ENCODE measurements around the gene CIRBP. TPM values are rescaled to one million over a fixed set of nuclear protein-coding genes. Genes with fewer than 3 reads are reported as not detected.

CIRBP gene
- total and polyA plus RNA-seq, 2 of the 13 experiments (the other 11 are each of a cell fraction or from before 2014, with no cell fraction given) = 133 to 140 TPM

DNA sequence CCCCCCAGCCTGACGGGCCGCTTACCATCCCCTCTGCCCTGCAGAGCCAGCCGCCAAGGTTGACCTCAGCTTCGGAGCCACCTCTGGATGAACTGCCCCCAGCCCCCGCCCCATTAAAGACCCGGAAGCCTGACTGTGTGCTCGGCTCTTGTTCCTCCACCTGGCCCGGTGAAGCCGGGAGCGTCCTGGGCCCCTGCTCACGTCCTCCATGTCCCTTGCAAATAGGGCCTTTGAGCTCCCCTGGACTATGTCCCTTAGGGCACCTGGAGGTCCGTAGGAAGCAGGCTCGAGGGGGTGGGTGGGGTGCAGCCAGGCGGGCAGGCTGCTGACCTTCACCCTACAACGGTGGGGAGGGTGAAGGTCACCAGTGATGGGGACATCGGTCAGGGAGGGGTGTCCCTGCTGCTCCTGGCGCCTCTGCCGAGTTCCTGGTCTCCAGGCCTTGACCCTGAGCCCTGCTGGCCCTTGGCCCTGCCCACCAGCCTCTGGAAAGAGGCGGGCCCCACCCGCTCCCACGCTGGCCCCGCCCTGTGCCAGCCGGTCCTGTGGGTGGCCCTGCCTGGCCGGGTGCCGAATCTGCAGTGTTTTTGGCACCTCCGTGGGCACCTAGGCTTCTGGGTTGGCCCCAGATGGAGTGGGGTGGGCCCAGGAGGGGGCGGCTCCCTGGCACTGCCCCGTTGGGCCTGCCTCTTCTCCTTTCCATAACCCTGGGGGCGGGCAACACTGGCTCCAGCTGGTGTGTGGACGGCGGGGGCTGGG is 24.3 kb upstream of the CIRBP start (continued):
- TF ChIP-seq HDAC1 (CRISPR knock-in tag; IDR thresholded peaks at IDR 0.05) = peak; percentile 96
- TF ChIP-seq ZFP82 (CRISPR knock-in tag; IDR thresholded peaks at IDR 0.05; ENCODE audit: borderline replicate concordance) = no peak; the same call in 1 of the 2 replicates
- TF ChIP-seq MYC (CRISPR knock-in tag; IDR thresholded peaks at IDR 0.05; ENCODE audit: borderline replicate concordance) = peak; percentile 81; the same call in 1 of the 2 replicates
- no peak for TF ChIP-seq ZNF251 (CRISPR knock-in tag; IDR thresholded peaks at IDR 0.05)
- peak; percentile 72; the same call in 1 of the 2 replicates for TF ChIP-seq THAP8 (CRISPR knock-in tag; IDR thresholded peaks at IDR 0.05; ENCODE audit: borderline replicate concordance)
- TF ChIP-seq, protein P1, sequence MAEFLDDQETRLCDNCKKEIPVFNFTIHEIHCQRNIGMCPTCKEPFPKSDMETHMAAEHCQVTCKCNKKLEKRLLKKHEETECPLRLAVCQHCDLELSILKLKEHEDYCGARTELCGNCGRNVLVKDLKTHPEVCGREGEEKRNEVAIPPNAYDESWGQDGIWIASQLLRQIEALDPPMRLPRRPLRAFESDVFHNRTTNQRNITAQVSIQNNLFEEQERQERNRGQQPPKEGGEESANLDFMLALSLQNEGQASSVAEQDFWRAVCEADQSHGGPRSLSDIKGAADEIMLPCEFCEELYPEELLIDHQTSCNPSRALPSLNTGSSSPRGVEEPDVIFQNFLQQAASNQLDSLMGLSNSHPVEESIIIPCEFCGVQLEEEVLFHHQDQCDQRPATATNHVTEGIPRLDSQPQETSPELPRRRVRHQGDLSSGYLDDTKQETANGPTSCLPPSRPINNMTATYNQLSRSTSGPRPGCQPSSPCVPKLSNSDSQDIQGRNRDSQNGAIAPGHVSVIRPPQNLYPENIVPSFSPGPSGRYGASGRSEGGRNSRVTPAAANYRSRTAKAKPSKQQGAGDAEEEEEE (CRISPR knock-in tag; IDR thresholded peaks at IDR 0.05; ENCODE audit: borderline replicate concordance) = no peak
- TF ChIP-seq PRDM15 (CRISPR knock-in tag; IDR thresholded peaks at IDR 0.05) = peak; percentile 37; the same call in 1 of the 2 replicates
- 0 out of 2 replicates have a peak, but pooled peaks have one; percentile 62 for TF ChIP-seq TGIF2 (CRISPR knock-in tag; IDR thresholded peaks at IDR 0.05)
- TF ChIP-seq GLI4 (CRISPR knock-in tag; IDR thresholded peaks at IDR 0.05; ENCODE audit: borderline replicate concordance) = no peak
- peak; percentile 40; the same call in 1 of the 2 replicates for TF ChIP-seq ATF1 (CRISPR knock-in tag; IDR thresholded peaks at IDR 0.05)
- peak; percentile 79 for TF ChIP-seq ZNF709 (CRISPR knock-in tag; IDR thresholded peaks at IDR 0.05)
- peak; percentile 92 for TF ChIP-seq NCOR1 (IDR thresholded peaks at IDR 0.05; ENCODE audit: borderline replicate concordance, low read length)
- no peak for TF ChIP-seq ZSCAN22 (CRISPR knock-in tag; IDR thresholded peaks at IDR 0.05)
- TF ChIP-seq FOXK1 (CRISPR knock-in tag; IDR thresholded peaks at IDR 0.05; ENCODE audit: borderline replicate concordance, low read depth) = peak; percentile 87
- TF ChIP-seq, protein P2, sequence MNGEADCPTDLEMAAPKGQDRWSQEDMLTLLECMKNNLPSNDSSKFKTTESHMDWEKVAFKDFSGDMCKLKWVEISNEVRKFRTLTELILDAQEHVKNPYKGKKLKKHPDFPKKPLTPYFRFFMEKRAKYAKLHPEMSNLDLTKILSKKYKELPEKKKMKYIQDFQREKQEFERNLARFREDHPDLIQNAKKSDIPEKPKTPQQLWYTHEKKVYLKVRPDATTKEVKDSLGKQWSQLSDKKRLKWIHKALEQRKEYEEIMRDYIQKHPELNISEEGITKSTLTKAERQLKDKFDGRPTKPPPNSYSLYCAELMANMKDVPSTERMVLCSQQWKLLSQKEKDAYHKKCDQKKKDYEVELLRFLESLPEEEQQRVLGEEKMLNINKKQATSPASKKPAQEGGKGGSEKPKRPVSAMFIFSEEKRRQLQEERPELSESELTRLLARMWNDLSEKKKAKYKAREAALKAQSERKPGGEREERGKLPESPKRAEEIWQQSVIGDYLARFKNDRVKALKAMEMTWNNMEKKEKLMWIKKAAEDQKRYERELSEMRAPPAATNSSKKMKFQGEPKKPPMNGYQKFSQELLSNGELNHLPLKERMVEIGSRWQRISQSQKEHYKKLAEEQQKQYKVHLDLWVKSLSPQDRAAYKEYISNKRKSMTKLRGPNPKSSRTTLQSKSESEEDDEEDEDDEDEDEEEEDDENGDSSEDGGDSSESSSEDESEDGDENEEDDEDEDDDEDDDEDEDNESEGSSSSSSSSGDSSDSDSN (CRISPR knock-in tag; IDR thresholded peaks at IDR 0.05) = peak; percentile 89
- TF ChIP-seq ZNF567 (CRISPR knock-in tag; IDR thresholded peaks at IDR 0.05; ENCODE audit: borderline replicate concordance) = no peak
- no peak for TF ChIP-seq ZNF24 (IDR thresholded peaks at IDR 0.05)
- TF ChIP-seq ZNF430 (CRISPR knock-in tag; IDR thresholded peaks at IDR 0.05) = peak; percentile 94
- TF ChIP-seq POLR2AphosphoS5 (IDR thresholded peaks at IDR 0.05; ENCODE audit: low read depth, low read length) = peak; percentile 51; the same call in 1 of the 2 replicates
- TF ChIP-seq ZNF296 (CRISPR knock-in tag; conservative IDR thresholded peaks at IDR 0.05) = 0 out of 2 replicates have a peak, but pooled peaks have one; percentile 19

Measured in HepG2 (cell line).